K562 (cell line): ENCODE measurements around the gene RETREG2. TPM values are rescaled to one million over a fixed set of nuclear protein-coding genes. Genes with fewer than 3 reads are reported as not detected.

Experiments
- NFE2L1 ChIP-seq: fragments of 450-650 bp; IDR thresholded peaks from 2 replicates; pipeline ENCODE4 v1.6.1; 2016; ENCODE audit warnings: missing genetic modification characterization, low read depth, mild to moderate bottlenecking, missing compliant biosample characterization, moderate library complexity, borderline replicate concordance
- POLR2AphosphoS5 ChIP-seq: IDR thresholded peaks from 2 replicates; pipeline ENCODE4 v1.6.1; 2011; ENCODE audit warnings: mild to moderate bottlenecking, low read depth, low read length, moderate library complexity; ENCODE audit not compliant: control insufficient read depth, insufficient read depth
- RAD21 ChIP-seq, 2 experiments: fragments of 250-450 bp in 1 of 2; fragments of 450-650 bp in 1 of 2; sonication (Bioruptor Pico) in 1 of 2; formaldehyde crosslinking in 1 of 2; IDR thresholded peaks in 1 of 2; conservative IDR thresholded peaks in 1 of 2; 2 replicates each; pipeline versions ENCODE4 v1.4.0 to v1.8.0; 2020 to 2022; ENCODE audit warnings: mild to moderate bottlenecking in 2 of 2, moderate library complexity in 1 of 2
- ZNF175 ChIP-seq: fragments of 200-800 bp; sonication (Bioruptor generic); IDR thresholded peaks from 2 replicates; pipeline ENCODE4 v1.6.1; 2016; ENCODE audit warnings: low read depth, mild to moderate bottlenecking, missing genetic modification characterization, missing compliant biosample characterization
- polyA plus RNA-seq, 8 experiments: library from polyadenylated mRNA; depleted of rRNA in 4 of 8; stranded (reverse) in 5 of 8; unstranded in 3 of 8; fragments of >200 nt; fragmentation: Nextera tagmentation in 2 of 8; fragmentation: Illumina TruSeq in 1 of 8; extraction: Ambion mirVana in 2 of 8; extraction: Trizol in 1 of 8; gene quantifications; 2 replicates each; pipeline versions ENCODE4 v1.2.1 to v1.2.3, GENCODE V29; 2011 to 2014; ENCODE audit warnings: inconsistent platforms in 1 of 8, missing spikeins in 1 of 8
- total RNA-seq, 7 experiments: library from RNA; depleted of rRNA in 6 of 7; stranded (reverse); fragments of >200 nt in 6 of 7; fragmentation: Illumina TruSeq in 2 of 7; extraction: Trizol in 2 of 7; gene quantifications; 2 replicates each; pipeline versions ENCODE4 v1.2.1 to v1.2.3, GENCODE V29; 2011 to 2021; ENCODE audit warnings: low replicate concordance in 1 of 7
- TF ChIP-seq, protein P1 (sequence below): IDR thresholded peaks from 2 replicates; pipeline ENCODE4 v1.6.1; 2011; ENCODE audit warnings: borderline replicate concordance, low read depth, mild to moderate bottlenecking, moderate library complexity, low read length; ENCODE audit not compliant: insufficient read depth, poor library complexity, severe bottlenecking
- TF ChIP-seq, protein P2 (sequence below), 3 experiments: IDR thresholded peaks in 2 of 3; conservative IDR thresholded peaks in 1 of 3; 2 replicates each; pipeline ENCODE4 v1.5.1; 2011 to 2012; ENCODE audit warnings: low read length in 3 of 3, mild to moderate bottlenecking in 3 of 3, control low read depth in 2 of 3, improper control_type of control experiment in 1 of 3, inconsistent platforms in 1 of 3, low read depth in 1 of 3, mixed read lengths in 1 of 3, moderate library complexity in 1 of 3; ENCODE audit not compliant: insufficient read depth in 2 of 3

The RETREG2 gene
- total and polyA plus RNA-seq, 9 of the 15 experiments (the other 6 are each of a cell fraction or from before 2014, with no cell fraction given): 4.9 to 40.1 (median 19.2) TPM

DNA sequence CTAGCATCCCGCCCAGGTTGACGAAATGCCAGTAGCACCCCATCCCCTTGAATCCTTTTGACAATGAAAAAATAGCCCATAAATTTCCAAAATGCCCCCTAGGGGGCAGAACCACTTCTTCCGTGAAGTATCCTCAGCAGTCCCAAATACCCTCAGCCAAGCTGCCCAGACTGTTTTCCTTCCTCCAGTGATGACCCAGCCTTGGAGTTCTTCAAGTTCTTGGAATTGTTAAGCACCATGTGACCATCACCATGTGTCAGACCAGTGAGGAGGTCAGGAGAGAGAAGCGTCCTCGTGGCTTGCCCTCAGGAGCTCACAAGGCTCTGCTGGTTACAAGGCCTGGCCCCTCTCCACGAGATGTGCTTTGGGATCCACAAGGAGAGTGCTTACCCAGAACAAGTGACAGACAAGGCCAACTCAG is 6.8 kb upstream of the RETREG2 start (continued):
- TF ChIP-seq ZNF175 (CRISPR knock-in tag) (no peak), NFE2L1 (tag) (no peak), POLR2AphosphoS5 (0 out of 2 replicates have a peak, but pooled peaks have one; percentile 26), RAD21 (CRISPR knock-in tag; conservative IDR thresholded peaks at IDR 0.05 in 1 of 2, IDR thresholded peaks at IDR 0.05 in 1 of 2) (peak; percentile 44 to 56)
- TF ChIP-seq, protein P1, sequence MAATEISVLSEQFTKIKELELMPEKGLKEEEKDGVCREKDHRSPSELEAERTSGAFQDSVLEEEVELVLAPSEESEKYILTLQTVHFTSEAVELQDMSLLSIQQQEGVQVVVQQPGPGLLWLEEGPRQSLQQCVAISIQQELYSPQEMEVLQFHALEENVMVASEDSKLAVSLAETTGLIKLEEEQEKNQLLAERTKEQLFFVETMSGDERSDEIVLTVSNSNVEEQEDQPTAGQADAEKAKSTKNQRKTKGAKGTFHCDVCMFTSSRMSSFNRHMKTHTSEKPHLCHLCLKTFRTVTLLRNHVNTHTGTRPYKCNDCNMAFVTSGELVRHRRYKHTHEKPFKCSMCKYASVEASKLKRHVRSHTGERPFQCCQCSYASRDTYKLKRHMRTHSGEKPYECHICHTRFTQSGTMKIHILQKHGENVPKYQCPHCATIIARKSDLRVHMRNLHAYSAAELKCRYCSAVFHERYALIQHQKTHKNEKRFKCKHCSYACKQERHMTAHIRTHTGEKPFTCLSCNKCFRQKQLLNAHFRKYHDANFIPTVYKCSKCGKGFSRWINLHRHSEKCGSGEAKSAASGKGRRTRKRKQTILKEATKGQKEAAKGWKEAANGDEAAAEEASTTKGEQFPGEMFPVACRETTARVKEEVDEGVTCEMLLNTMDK: peak; percentile 17
- TF ChIP-seq, protein P2, sequence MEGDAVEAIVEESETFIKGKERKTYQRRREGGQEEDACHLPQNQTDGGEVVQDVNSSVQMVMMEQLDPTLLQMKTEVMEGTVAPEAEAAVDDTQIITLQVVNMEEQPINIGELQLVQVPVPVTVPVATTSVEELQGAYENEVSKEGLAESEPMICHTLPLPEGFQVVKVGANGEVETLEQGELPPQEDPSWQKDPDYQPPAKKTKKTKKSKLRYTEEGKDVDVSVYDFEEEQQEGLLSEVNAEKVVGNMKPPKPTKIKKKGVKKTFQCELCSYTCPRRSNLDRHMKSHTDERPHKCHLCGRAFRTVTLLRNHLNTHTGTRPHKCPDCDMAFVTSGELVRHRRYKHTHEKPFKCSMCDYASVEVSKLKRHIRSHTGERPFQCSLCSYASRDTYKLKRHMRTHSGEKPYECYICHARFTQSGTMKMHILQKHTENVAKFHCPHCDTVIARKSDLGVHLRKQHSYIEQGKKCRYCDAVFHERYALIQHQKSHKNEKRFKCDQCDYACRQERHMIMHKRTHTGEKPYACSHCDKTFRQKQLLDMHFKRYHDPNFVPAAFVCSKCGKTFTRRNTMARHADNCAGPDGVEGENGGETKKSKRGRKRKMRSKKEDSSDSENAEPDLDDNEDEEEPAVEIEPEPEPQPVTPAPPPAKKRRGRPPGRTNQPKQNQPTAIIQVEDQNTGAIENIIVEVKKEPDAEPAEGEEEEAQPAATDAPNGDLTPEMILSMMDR (IDR thresholded peaks at IDR 0.05 in 2 of 3, conservative IDR thresholded peaks at IDR 0.05 in 1 of 3; ENCODE audit: insufficient read depth in 2 of 3, low read depth in 1 of 3, low read length in 3 of 3): peak; percentile 50 to 75 (median 72)
